SKM-1 (cell line): Measurements from ENCODE around the gene FTSJ1.
A peak's percentile ranks its signal among the peaks of the same experiment; 100 is the strongest.
"Not testable (repeated sequence)": the region's sequence is repeated elsewhere in the genome, so short reads cannot be mapped to it uniquely, and the experiment has no call there.

Experiments used
- DNase-seq: peaks from one replicate; lab custom pipeline; 2025; ENCODE audit not compliant: unreplicated experiment; lab: John Stamatoyannopoulos, UW

FTSJ1 gene

GRCh38 chrX:48493890-48494364 is 17.9 kb downstream of the FTSJ1 start:
- no peak for DNase-seq

- DNase-seq, result no peak
Measured at GRCh38 chrX:48496660-48497059, 20.7 kb downstream of the FTSJ1 start.

- no peak for DNase-seq
Measured at GRCh38 chrX:48497871-48498270, 21.9 kb downstream of the FTSJ1 start.

- no peak for DNase-seq
Measured at GRCh38 chrX:48498374-48498809, 22.4 kb downstream of the FTSJ1 start.

- no peak for DNase-seq
Measured at GRCh38 chrX:48504261-48504660, 28.3 kb downstream of the FTSJ1 start.

GRCh38 chrX:48505481-48505880 is 29.5 kb downstream of the FTSJ1 start:
- DNase-seq, result no peak

- DNase-seq, result no peak
Measured at GRCh38 chrX:48507246-48507645, 31.2 kb downstream of the FTSJ1 start.

- DNase-seq, result peak; percentile 2
Measured at GRCh38 chrX:48508400-48509244, 32.6 kb downstream of the FTSJ1 start, which contains the start of gene PORCN. Gene PORCN (plus strand): TSS chrX:48508992. CDS start chrX:48509821, 829 bp downstream.

GRCh38 chrX:48509245-48509590 is 33.2 kb downstream of the FTSJ1 start:
- no peak for DNase-seq

- no peak for DNase-seq
Measured at GRCh38 chrX:48509619-48510018, 33.6 kb downstream of the FTSJ1 start.

- DNase-seq, result no peak
Measured at GRCh38 chrX:48511560-48511959, 35.6 kb downstream of the FTSJ1 start.

GRCh38 chrX:48512371-48512935 is 36.5 kb downstream of the FTSJ1 start:
- no peak for DNase-seq

- no peak for DNase-seq
Measured at GRCh38 chrX:48513670-48514069, 37.7 kb downstream of the FTSJ1 start.

GRCh38 chrX:48514126-48514806 is 38.3 kb downstream of the FTSJ1 start:
- no peak for DNase-seq

- no peak for DNase-seq
Measured at GRCh38 chrX:48514868-48515460, 39.0 kb downstream of the FTSJ1 start.

- no peak for DNase-seq
Measured at GRCh38 chrX:48515842-48516241, 39.8 kb downstream of the FTSJ1 start.

GRCh38 chrX:48516285-48516684 is 40.3 kb downstream of the FTSJ1 start:
- no peak for DNase-seq

GRCh38 chrX:48516987-48517386 is 41.0 kb downstream of the FTSJ1 start:
- no peak for DNase-seq

- DNase-seq, result not testable (repeated sequence)
Measured at GRCh38 chrX:48519481-48519880, 43.5 kb downstream of the FTSJ1 start.

GRCh38 chrX:48520455-48520854 is 44.5 kb downstream of the FTSJ1 start:
- DNase-seq, result no peak

- DNase-seq, result no peak
Measured at GRCh38 chrX:48520976-48521352, 45.0 kb downstream of the FTSJ1 start.
